GM19035 (cell line): ENCODE measurements around the gene DCHS1.
A peak's percentile ranks its signal among the peaks of the same experiment; 100 is the strongest.

ENCODE experiments used
- ATAC-seq: cut with Tn5 transposase; IDR thresholded peaks from one replicate; pipeline ENCODE4 v1.9.1; 2021; ENCODE audit not compliant: unreplicated experiment

DCHS1 gene

DNA sequence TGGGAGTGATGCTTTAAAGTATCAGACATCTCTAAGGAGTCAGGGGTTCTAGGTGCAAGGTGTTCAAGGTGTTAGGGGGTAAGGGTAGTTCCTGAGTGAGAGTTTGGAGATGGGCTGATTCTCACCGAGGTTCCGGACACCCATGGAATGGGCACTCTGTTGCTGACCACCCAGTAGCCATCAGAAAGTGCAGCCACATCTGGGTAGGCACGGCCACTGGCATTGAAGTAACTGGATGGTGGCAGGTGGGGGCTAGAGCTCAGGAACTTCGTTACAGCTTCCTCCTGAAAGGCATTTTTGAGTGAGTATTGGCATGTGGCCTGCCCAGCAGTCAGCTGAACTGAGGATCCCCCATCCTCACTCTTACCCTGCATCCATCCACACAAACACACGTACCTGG, 40.6 kb downstream of the DCHS1 start:
- no peak for ATAC-seq

- ATAC-seq: no peak
These were observed 41.2 kb downstream of the DCHS1 start for GRCh38 chr11:6614446-6614845.

DNA sequence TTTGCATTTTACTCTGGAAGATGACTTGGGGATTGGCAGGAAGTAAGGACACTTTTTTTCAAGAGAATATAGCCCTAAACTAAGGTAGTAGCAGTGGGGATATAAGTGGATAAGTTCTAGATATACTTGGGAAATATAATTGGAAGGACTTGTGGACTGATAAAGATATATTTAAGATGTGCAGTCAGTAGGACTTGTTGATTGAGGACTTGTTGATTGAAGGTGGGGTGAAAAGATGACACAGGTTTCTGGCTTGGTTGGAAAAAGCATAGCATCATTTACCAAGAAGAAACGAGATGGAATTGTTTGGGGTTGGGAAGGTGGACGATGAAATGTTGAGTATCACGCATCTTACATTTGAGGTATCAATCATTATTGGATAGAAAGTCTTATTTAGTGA, 42.1 kb downstream of the DCHS1 start:
- no peak for ATAC-seq

DNA sequence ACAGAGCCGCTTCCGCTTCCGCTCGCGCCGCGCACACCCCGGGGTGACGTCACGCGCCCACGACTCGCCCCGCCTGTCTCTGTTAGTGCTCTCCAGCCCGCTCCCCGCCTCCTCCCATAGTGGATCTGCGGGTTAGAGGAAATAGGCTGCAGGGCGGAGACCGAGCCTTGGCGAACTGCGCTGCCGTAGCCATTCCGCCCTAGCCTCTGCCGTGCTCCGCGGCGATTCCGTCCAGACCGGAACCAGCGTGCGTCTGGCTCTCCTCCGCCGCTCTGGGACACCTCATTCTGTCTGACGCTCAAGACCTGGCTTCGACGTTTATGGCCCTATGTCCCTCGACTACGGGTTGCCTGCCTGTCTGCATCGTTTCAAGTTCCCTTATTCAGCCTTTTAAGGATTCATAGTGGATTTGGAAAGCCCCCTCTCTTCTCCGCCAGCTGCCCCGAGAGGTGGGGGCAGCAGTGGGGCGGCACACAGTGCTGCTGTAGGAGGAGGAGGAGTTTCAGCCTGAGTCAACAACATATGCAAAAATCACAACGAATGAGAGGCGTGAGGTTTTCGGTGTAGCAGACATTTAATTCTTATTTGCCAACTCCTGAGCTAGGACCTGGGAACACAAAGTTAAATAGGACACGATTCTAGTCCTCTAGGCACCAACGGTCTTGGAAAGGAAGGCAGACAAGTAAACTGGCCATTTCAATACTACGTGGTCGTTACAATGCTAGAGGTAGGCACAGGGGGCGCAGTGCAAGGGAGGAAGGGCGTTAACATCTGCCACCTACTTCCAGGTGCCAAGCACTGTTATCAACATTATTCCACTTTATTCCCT, 43.2 kb downstream of the DCHS1 start, which contains the start of gene TAF10:
Gene TAF10 (minus strand): TSS at position 4 of the 829 bp plus-strand sequence. CDS start 27 bp downstream, outside the sequence.
- peak; percentile 90 for ATAC-seq

GRCh38 chr11:6611963-6612212, 43.7 kb downstream of the DCHS1 start:
- ATAC-seq: no peak

- ATAC-seq: peak; percentile 17
These were observed 44.3 kb downstream of the DCHS1 start for GRCh38 chr11:6611092-6611962.

DNA sequence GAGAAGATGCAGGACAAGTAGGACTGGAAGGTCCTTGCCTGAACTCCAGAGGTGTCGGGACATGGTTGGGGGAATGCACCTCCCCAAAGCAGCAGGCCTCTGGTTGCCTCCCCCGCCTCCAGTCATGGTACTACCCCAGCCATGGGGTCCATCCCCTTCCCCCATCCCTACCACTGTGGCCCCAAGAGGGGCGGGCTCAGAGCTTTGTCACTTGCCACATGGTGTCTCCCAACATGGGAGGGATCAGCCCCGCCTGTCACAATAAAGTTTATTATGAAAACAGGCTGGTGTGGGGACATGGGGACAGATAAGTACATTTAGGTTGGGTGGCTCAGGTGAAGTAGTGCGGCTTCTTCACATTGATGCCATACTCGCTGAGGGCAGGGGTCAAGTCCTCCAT, 45.0 kb downstream of the DCHS1 start:
- no peak for ATAC-seq

DNA sequence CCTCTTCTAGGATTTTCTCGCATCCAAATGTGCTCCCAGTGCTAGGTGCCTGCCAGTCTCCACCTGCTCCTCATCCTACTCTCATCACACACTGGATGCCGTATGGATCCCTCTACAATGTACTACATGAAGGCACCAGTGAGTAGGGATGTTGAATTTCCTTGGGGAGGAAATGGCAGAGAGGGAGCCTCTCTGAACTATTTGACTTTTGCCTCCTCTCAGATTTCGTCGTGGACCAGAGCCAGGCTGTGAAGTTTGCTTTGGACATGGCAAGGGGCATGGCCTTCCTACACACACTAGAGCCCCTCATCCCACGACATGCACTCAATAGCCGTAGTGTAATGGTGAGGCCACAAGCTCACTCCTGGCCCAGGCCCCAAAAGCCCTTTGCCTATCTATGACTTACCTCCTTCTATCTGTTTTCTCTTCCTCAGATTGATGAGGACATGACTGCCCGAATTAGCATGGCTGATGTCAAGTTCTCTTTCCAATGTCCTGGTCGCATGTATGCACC, 46.0 kb downstream of the DCHS1 start:
- ATAC-seq: no peak

- ATAC-seq: no peak
These were observed 46.7 kb downstream of the DCHS1 start for GRCh38 chr11:6608726-6609501.

DNA sequence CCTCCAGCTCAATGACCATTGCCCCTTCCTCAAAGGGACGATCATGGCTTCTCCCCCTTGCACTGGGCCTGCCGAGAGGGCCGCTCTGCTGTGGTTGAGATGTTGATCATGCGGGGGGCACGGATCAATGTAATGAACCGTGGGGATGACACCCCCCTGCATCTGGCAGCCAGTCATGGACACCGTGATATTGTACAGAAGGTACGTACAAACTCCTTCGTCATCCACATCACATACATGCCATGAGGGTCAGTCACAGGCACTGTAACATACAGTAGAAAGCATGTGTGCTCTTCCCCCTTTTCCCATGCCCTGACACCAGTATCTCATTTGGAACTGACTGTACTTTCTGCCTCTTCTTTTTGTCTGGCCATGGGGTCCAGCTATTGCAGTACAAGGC, 47.6 kb downstream of the DCHS1 start:
- no peak for ATAC-seq

DNA sequence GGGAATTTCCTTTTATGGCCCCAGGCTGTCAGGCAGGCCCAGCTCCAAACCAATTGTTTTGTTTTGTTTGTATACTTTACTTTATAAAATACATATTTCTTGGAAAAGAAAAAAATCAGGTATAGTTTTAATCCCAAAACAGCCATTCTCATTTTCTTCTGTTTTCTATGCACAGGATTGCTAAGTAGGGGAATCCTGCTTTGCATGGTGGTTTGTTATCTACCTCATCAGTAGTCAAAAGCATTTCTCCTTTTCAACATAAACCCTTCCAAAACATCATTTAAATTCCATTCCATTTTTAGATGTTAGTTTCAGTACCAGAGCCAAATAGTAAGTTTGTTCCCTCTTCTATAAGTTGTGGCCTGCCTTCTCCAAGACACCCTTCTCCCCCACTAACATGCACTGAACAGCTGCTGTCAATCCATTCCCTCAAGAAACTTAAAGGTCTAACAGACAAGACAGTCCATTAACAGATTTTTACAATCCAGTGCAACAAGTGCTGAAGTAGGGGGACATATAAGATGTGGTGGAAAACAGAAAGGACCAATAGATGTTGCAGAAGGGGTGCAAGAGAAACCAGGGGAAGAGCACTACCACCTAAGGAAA, 48.3 kb downstream of the DCHS1 start:
- no peak for ATAC-seq

DNA sequence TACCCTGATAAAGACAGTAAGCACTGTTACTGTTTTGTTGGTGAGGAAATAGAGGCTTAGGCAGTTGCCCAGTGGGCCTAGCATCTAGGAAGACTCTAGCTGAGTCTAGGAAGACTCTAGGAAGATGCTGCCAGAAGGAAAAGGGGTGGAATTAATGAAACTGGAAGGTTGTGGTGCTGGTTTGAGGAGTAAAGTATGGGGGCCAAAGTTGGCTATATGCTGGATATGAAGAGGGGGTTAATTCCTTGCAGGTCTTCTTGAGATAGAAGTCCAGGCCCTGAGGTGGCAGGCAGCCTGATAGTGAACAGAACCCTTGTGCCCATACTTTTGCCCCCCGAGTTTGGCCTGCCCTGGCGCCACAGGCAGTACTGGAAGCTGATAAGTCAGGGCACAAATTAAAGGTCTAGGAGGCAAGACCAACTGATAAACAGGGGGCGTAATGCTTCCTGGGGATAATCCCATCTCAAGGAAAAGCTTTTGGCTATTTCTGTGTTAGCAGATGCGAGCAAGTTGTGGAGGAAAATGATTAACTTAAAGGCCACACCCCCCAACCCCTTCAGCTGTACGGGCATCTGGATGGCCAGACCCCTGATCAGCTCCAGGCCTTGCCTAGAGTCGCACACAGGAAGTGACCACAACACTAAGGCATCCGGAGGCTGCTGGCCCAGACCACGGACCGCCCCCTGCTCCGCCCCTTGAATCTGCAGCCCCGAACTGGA, 49.0 kb downstream of the DCHS1 start:
- ATAC-seq: peak; percentile 36

- ATAC-seq: no peak
These were observed 50.8 kb downstream of the DCHS1 start for GRCh38 chr11:6604790-6605189.

DNA sequence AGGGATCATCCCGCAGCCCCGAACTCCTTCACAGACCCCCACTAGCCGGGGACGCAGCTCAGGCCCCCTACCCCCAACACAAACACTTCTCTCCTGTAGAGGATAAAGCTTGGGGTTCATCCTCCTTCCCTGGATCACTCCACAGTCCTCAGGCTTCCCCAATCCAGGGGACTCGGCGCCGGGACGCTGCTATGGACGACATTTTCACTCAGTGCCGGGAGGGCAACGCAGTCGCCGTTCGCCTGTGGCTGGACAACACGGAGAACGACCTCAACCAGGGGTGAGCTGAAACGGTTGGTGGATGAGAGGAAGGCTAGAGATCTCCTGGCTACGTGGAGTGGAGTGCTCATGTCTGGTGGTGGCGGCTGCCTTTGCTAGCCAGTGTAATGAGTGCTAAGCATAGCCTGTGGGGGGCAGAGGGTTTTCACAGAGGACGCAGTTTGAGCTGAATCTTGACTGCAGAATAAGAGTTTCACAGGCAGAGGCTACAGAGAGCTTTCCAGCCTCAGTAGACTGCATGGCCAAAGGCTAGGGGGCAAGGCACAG, 51.5 kb downstream of the DCHS1 start:
- ATAC-seq: peak; percentile 34

DNA sequence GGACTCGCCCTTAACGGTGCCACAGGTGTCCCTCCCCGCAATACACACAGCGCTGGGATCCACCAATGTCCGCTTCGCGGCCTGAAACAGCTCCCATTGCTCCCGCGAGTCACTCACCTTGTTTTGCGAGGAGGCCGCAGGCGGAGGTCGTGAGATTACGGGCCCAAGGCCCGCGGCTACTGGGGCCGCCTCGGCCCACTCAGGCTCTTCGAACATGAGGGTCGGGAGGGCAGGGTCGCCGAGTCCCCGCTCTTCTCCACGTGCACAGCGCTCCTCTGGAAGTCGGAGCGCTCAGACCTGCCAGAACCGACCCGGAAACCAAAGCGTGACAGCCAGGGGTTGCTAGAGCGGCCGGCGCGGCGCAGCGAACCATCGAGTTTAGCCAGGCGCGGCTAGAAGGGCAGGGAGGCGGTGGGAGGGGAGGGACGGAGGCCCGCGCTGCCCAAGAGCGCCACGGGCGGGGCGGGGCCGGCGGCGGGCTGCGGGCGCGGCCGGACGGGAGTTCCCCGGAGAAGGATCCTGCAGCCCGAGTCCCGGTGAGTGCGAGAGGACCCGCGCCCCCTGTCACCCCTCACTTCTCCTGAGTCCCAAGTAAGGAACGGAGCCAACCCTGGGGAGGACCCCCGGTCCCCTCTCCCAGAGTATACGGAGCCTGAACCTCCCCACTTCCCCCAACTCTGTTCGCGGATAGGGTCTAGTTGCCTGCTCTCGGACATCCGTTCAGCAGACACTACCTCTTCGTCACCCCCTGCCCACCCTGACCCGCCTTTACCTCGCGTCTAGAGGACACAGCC, 52.1 kb downstream of the DCHS1 start, which contains the start of the genes ILK and RRP8:
Gene ILK (plus strand): TSS at position 488 of the 794 bp plus-strand sequence. CDS start 498 bp downstream, outside the sequence.
Gene RRP8 (minus strand): TSS at position 330 of the 794 bp plus-strand sequence. CDS start 114 bp downstream, at position 216.
- ATAC-seq: peak; percentile 75

- no peak for ATAC-seq
These were observed 53.3 kb downstream of the DCHS1 start for GRCh38 chr11:6602096-6602940.

DNA sequence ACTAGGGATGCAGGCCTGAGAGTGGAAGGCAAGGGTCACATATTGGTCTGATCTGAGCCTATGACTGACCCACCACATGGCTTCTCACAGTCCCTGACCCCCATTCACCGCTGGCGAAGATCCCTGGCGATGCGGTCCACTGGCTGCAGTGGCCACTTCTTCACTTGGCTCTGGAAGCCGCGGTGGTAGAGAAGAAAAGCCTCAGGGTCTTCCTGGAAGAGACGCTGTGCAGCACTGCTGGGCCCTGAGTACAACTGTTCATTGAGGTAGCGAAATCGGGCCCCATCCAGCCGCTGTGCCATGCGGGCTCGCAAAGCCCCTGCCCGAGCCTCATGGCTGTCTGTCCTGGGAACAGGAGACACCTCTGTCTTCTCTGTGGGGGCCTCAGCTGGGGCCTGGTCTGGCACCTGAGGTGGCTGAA, 54.6 kb downstream of the DCHS1 start:
- ATAC-seq: no peak

DNA sequence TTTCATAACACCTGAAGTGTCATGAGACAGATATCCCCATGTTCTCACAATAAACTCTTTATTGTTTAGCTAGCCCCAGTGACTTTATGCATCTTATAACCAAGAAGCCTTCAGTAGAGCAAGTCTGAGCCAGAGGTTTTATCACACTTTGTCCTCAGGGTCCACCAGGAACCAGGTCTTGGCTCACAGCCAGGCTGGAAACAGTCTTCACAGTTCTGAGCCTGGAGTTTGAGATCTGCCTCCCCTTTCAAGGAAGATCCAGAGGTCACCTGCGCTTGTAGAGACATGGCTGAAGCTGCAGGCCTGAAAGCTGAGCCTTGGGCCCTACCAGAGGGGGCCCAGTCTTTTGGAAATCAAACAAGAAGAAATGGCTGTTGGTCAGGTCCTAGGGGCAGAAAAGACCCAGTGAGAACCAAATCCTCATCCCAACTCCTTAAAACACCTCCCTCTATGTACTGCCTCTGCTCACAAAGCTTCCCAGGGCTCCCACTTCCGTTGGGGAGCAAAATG, 55.7 kb downstream of the DCHS1 start:
- no peak for ATAC-seq
